Measurements from ENCODE around the gene MDN1.
"Not testable (repeated sequence)": the region's sequence is repeated elsewhere in the genome, so short reads cannot be mapped to it uniquely, and the experiment has no call there.

Gene MDN1

DNA sequence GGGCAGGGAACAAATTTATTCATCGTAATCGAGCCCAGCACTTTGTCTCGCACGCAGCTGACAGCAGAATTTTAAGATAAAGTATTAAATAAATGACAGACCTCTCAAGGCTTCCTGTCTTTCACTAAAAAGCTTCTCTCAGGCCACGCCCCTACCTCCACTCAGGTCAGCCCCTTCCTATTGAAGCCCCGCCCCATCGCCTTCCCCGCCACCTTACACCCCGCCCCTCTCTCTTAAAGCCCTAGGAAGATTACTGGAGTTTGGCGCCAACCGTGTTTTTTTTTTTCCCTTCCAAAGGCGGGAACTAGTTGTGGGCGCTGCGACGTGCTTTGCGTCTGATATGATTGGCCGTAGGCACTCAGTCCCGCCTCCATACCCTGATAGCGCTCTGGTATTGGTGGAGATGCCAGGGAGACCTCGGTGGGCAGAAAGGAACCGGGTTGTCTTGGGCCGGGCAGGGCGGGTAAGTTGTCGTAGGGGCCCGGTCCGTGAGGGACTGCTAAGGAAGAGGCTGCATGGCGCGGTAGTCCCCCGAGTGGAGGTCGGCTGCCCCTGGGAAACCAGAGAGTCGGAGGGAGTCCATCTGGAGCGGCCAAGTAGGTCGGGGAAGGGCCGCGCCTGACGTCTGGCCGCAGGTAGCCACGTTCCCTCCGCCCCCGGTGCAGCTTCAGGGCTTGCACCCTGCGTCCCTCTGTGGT, 10.0 kb upstream of the MDN1 start, which contains the start of gene CASP8AP2:
CASP8AP2 (plus strand) TSS at position 409 of the 698 bp plus-strand sequence.
- Mint-ChIP-seq H3K9me3 (ENCODE audit: low read depth) (no peaks in the 10 kb centered on the region), H3K4me1 (ENCODE audit: low read depth) (peaks cover 33% of the 10 kb centered on the region), H3K36me3 (peaks cover 4% of the 10 kb centered on the region), H3K27ac (peak within 1 kb of the TSS; percentile 97), H3K4me3 (peak within 1 kb of the TSS; percentile 97), H3K27me3 (no peaks in the 10 kb centered on the region)

DNA sequence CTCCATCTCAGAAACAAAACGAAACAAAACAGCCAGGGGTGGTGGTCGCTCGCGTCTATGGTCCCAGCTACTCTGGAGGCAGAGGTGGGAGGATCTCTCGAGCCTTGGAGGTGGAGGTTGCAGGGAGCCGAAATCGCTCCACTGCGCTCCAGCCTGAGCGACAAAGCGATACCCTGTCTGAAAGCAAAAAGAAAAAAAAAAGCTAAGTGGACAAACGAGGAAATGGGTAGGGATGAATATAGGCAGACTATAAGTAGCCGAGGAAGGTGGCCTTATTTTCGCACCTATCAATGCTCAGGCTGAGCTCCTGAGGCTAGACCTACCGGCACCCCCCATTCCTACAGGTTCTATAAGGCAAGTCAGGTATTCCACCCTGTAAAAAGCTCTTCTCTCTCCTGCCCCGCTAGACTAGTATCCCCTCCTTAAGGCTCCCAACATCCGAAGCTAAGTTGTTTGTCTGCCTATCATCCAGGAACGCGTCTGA, 9.4 kb upstream of the MDN1 start:
- Mint-ChIP-seq H3K27me3 (no peaks in the 10 kb centered on the region), H3K9me3 (ENCODE audit: low read depth) (no peaks in the 10 kb centered on the region), H3K36me3 (peaks cover 4% of the 10 kb centered on the region), H3K27ac (peak overlapping the region; percentile 97), H3K4me1 (ENCODE audit: low read depth) (peaks cover 33% of the 10 kb centered on the region), H3K4me3 (peak overlapping the region; percentile 97)

DNA sequence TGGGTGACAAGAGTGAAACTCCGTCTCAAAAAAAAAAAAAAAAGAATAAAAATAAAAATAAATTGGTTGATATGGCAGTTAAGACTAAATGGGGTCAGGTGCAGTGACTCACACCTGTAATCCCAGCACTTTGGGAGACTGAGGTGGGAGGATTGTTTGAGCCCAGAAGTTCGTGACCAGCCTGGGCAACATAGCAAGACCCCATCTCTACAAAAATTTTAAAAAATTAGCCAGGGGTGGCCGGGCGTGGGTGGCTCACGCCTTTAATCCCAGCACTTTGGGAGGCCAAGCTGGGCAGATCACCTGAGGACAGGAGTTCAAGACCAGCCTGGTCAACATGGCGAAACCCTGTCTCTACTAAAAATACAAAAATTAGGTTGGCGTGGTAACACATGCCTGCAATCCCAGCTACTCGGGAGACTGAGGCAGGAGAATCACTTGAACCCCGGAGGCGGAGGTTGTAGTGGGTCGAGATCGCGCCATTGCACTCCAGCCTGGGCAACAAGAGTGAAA, 8.9 kb upstream of the MDN1 start:
- peak overlapping the region; percentile 97 for H3K27ac Mint-ChIP-seq
- not testable (repeated sequence) for H3K9me3 Mint-ChIP-seq (ENCODE audit: low read depth); H3K27me3 Mint-ChIP-seq; H3K36me3 Mint-ChIP-seq
- H3K4me3 Mint-ChIP-seq, result peak overlapping the region; percentile 97
- H3K4me1 Mint-ChIP-seq (ENCODE audit: low read depth), result peaks cover 29% of the 10 kb centered on the region

DNA sequence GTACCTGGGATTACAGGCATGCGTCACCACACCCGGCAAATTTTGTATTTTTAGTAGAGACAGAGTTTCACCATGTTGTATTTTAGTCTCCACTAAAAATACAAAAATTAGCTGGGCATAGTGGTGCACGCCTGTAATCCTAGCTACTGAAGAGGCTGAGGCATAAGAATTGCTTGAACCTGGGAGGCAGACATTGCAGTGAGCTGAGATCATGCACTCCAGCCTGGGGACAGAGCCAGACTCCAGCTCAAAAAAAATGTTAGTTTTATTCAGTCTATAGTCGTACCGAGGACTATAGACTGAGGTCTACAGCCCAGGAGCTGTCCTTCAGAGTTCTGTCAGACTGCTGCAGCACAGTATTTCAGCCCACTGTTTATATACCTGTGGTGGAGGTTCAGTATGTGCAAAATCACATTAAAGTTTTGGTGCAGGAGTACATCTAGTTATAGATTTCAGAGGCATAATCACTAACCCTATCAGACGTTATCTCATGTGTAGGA, 6.5 kb upstream of the MDN1 start:
- Mint-ChIP-seq H3K27ac (peak overlapping the region; percentile 50), H3K4me1 (ENCODE audit: low read depth) (peaks cover 14% of the 10 kb centered on the region), H3K27me3 (no peaks in the 10 kb centered on the region), H3K4me3 (no peak overlapping the region), H3K36me3 (no peaks in the 10 kb centered on the region), H3K9me3 (ENCODE audit: low read depth) (no peaks in the 10 kb centered on the region)

GRCh38 chr6:89818977-89819335, 638 bp downstream of the MDN1 start:
- Mint-ChIP-seq H3K27me3 (no peaks in the 10 kb centered on the region), H3K36me3 (peaks cover 5% of the 10 kb centered on the region), H3K4me1 (ENCODE audit: low read depth) (peaks cover 34% of the 10 kb centered on the region), H3K9me3 (ENCODE audit: low read depth) (no peaks in the 10 kb centered on the region), H3K27ac (peak overlapping the region; percentile 98), H3K4me3 (peak overlapping the region; percentile 91)

GRCh38 chr6:89817481-89817880, 2.1 kb downstream of the MDN1 start:
- H3K27ac Mint-ChIP-seq, result peak overlapping the region; percentile 78
- H3K36me3 Mint-ChIP-seq, result peaks cover 5% of the 10 kb centered on the region
- H3K4me1 Mint-ChIP-seq (ENCODE audit: low read depth), result peaks cover 36% of the 10 kb centered on the region
- peak overlapping the region; percentile 91 for H3K4me3 Mint-ChIP-seq
- no peaks in the 10 kb centered on the region for H3K27me3 Mint-ChIP-seq
- H3K9me3 Mint-ChIP-seq (ENCODE audit: low read depth), result no peaks in the 10 kb centered on the region

DNA sequence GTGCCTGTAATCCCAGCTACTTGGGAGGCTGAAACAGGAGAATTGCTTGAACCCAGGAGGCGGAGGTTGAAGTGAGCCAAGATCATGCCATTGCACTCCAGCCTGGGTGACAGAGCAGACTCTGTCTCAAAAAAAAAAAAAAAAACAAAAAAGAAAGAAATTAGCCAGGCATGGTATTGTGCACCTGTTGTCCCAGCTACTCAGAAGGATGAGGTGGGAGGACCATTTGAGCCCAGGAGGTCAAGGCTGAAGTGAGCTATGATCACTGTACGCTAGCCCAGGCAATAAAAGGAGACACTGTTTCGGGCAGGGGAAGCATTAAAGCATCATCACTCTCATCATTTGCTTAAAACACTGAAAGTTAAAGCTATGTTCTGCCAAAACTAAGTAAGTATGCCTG, 6.2 kb downstream of the MDN1 start:
- H3K36me3 Mint-ChIP-seq; H3K27me3 Mint-ChIP-seq; H3K4me3 Mint-ChIP-seq; H3K9me3 Mint-ChIP-seq (ENCODE audit: low read depth); H3K27ac Mint-ChIP-seq: not testable (repeated sequence)
- peaks cover 33% of the 10 kb centered on the region for H3K4me1 Mint-ChIP-seq (ENCODE audit: low read depth)

DNA sequence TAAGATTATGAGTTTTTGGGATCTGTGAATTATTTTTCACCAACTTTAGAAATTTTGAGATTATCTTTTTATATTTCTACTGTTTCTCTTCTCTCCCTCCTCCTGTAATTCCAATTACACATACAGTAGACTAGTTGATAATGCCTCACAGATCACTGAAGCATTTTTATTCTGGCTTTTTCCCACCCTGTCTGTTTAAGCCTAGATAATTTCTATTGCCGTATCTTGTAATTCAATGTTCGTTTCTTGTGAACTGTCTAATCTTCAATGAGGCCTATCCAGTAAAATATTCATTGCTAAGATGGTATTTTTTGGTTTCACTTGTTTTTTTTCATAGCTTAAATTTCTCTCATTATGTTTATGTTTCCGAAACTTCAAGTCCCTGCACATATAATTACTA, 12.0 kb downstream of the MDN1 start:
- peaks cover 2% of the 10 kb centered on the region for H3K36me3 Mint-ChIP-seq
- H3K27ac Mint-ChIP-seq, result no peak overlapping the region
- H3K4me3 Mint-ChIP-seq, result no peak overlapping the region
- peaks cover 29% of the 10 kb centered on the region for H3K4me1 Mint-ChIP-seq (ENCODE audit: low read depth)
- no peaks in the 10 kb centered on the region for H3K9me3 Mint-ChIP-seq (ENCODE audit: low read depth)
- H3K27me3 Mint-ChIP-seq, result no peaks in the 10 kb centered on the region

GRCh38 chr6:89805814-89806371, 13.7 kb downstream of the MDN1 start:
- Mint-ChIP-seq H3K9me3 (ENCODE audit: low read depth) (no peaks in the 10 kb centered on the region), H3K36me3 (peaks cover 2% of the 10 kb centered on the region), H3K4me1 (ENCODE audit: low read depth) (peaks cover 27% of the 10 kb centered on the region), H3K27ac (no peak overlapping the region), H3K4me3 (no peak overlapping the region), H3K27me3 (no peaks in the 10 kb centered on the region)

DNA sequence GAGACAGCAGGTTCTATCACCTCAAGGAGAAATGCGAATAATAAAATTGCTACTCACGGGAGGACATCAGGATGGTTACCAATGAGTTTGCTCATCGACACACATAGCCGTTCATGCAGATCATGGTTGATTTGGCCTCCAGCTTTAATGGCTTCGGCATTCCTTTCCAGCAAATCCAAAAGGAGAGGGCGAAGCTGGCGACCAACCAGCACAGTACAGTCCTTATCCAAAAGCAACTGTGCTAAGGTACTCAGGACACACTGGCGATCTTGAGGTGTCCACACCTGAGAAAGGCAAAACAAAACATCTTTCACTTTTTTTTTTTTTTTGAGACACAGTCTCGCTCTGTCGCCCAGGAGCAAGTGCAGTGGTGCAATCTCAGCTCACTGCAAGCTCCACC, 16.3 kb downstream of the MDN1 start:
- peaks cover 19% of the 10 kb centered on the region for H3K4me1 Mint-ChIP-seq (ENCODE audit: low read depth)
- no peaks in the 10 kb centered on the region for H3K9me3 Mint-ChIP-seq (ENCODE audit: low read depth)
- no peak overlapping the region for H3K4me3 Mint-ChIP-seq
- H3K27me3 Mint-ChIP-seq, result no peaks in the 10 kb centered on the region
- H3K27ac Mint-ChIP-seq, result no peak overlapping the region
- peaks cover 7% of the 10 kb centered on the region for H3K36me3 Mint-ChIP-seq

- Mint-ChIP-seq H3K36me3 (peaks cover 17% of the 10 kb centered on the region), H3K4me3 (no peak overlapping the region), H3K27ac (no peak overlapping the region), H3K9me3 (ENCODE audit: low read depth) (no peaks in the 10 kb centered on the region), H3K4me1 (ENCODE audit: low read depth) (peaks cover 12% of the 10 kb centered on the region), H3K27me3 (no peaks in the 10 kb centered on the region)
These were observed 19.8 kb downstream of the MDN1 start for GRCh38 chr6:89799756-89800155.

GRCh38 chr6:89799096-89799495, 20.5 kb downstream of the MDN1 start:
- no peaks in the 10 kb centered on the region for H3K9me3 Mint-ChIP-seq (ENCODE audit: low read depth)
- peaks cover 18% of the 10 kb centered on the region for H3K4me1 Mint-ChIP-seq (ENCODE audit: low read depth)
- no peak overlapping the region for H3K27ac Mint-ChIP-seq
- H3K36me3 Mint-ChIP-seq, result peaks cover 18% of the 10 kb centered on the region
- no peak overlapping the region for H3K4me3 Mint-ChIP-seq
- H3K27me3 Mint-ChIP-seq, result no peaks in the 10 kb centered on the region

GRCh38 chr6:89797317-89797716, 22.3 kb downstream of the MDN1 start:
- Mint-ChIP-seq H3K4me1 (ENCODE audit: low read depth) (peaks cover 31% of the 10 kb centered on the region), H3K4me3 (no peak overlapping the region), H3K27ac (no peak overlapping the region), H3K9me3 (ENCODE audit: low read depth) (no peaks in the 10 kb centered on the region), H3K36me3 (peaks cover 23% of the 10 kb centered on the region), H3K27me3 (no peaks in the 10 kb centered on the region)

DNA sequence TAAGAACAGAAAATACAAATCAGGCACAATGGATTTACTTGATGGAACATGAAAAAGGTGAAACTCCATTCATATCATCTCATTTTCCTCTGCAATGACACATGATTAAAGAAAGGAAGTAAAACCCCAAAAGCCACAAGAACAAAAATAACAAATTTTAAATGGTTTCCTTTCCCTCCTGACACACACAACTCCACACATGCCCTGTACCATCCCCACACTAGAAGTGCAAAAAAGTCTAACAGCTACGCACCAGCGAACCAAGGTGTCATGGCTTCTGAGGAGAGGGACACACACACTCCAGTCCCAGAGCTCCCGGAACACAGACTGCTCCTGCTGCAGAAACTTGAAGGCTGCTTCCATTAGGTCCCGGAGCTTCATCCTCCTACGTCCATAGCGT, 25.3 kb downstream of the MDN1 start:
- peaks cover 23% of the 10 kb centered on the region for H3K36me3 Mint-ChIP-seq

GRCh38 chr6:89793586-89793985, 26.0 kb downstream of the MDN1 start:
- Mint-ChIP-seq H3K36me3 (peaks cover 26% of the 10 kb centered on the region), H3K4me3 (peak overlapping the region; percentile 53), H3K4me1 (ENCODE audit: low read depth) (peaks cover 28% of the 10 kb centered on the region), H3K27me3 (no peaks in the 10 kb centered on the region), H3K9me3 (ENCODE audit: low read depth) (no peaks in the 10 kb centered on the region), H3K27ac (no peak overlapping the region)

More for the DNA sequence above, 25.3 kb downstream of the MDN1 start:
- peaks cover 28% of the 10 kb centered on the region for H3K4me1 Mint-ChIP-seq (ENCODE audit: low read depth)
- no peaks in the 10 kb centered on the region for H3K9me3 Mint-ChIP-seq (ENCODE audit: low read depth)
- H3K27ac Mint-ChIP-seq, result peak overlapping the region; percentile 68
- H3K27me3 Mint-ChIP-seq, result no peaks in the 10 kb centered on the region
- H3K4me3 Mint-ChIP-seq, result peak overlapping the region; percentile 53

Measured in activated naive CD8-positive, alpha-beta T cell (primary cell).